HCT116 (cell line): Measurements from ENCODE around the gene GSTA4. TPM values are rescaled to one million over a fixed set of nuclear protein-coding genes. Genes with fewer than 3 reads are reported as not detected.

Experiments used
- ATAC-seq: fragments of 200-7000 bp; cut with Tn5 transposase; 2 replicates; pipeline ENCODE4 v1.9.1; 2020; ENCODE audit warnings: mild to moderate bottlenecking, moderate library complexity
- BruUV-seq: library from RNA; stranded (reverse); fragments of 400-500 nt; replicated peaks from 2 replicates; lab custom pipeline; 2021; lab: Mats Ljungman, UMichigan
- CTCF ChIA-PET: fragments of 300-600 bp; sonication (Branson Sonifier 250); formaldehyde crosslinking; loops from one replicate; lab custom pipeline; 2021; ENCODE audit warnings: antibody characterized with exemption; lab: Charles Lee
- POLR2A ChIA-PET: fragments of 300-600, 350-600 bp; sonication (Branson Sonifier 250); formaldehyde crosslinking; loops from one replicate; lab custom pipeline; 2021; ENCODE audit warnings: antibody characterized with exemption; lab: Charles Lee
- RAD21 ChIA-PET, 2 experiments: fragments of 300-600 bp; sonication (Branson Sonifier 250); formaldehyde crosslinking; loops; one replicate each; lab custom pipeline; 2023; ENCODE audit warnings: low total read pairs in 2 of 2; ENCODE audit not compliant: uncharacterized antibody in 2 of 2, unreplicated experiment in 2 of 2, low non-redundant PET in 1 of 2; lab: Charles Lee
- DNase-seq: peaks from one replicate; pipeline ENCODE4 v3.0.0-alpha.2; 2010; ENCODE audit warnings: low read depth, low spot score
- H2AFZ ChIP-seq: fragments of 200-600 bp; shearing (Covaris generic), sonication (generic); 2 replicates; pipeline ENCODE4 v1.6.1; 2017; ENCODE audit warnings: low read depth, mixed run types, mixed read lengths, antibody characterized with exemption, low read length; ENCODE audit not compliant: poor library complexity, severe bottlenecking
- H3K27ac ChIP-seq: 2 replicates; pipeline ENCODE4 v1.5.1; 2012; ENCODE audit warnings: low read depth, low read length
- H3K27me3 ChIP-seq: fragments of 200-600 bp; sonication (generic); 2 replicates; pipeline ENCODE4 v1.6.1; 2016; ENCODE audit warnings: mixed run types, low read length, mixed read lengths; ENCODE audit not compliant: insufficient read depth
- H3K36me3 ChIP-seq, 2 experiments: fragments of 200-500 bp in 1 of 2; fragments of 200-600 bp in 1 of 2; sonication (Bioruptor generic) in 1 of 2; sonication (generic) in 1 of 2; 2 replicates each; pipeline versions ENCODE4 v1.5.1 to v1.6.1; 2014 to 2016; ENCODE audit warnings: low read length in 2 of 2, inconsistent platforms in 1 of 2, mixed read lengths in 1 of 2, mixed run types in 1 of 2; ENCODE audit not compliant: insufficient read depth in 2 of 2, control insufficient read depth in 1 of 2
- H3K4me1 ChIP-seq, 2 experiments: fragments of 200-600 bp in 1 of 2; sonication (generic) in 1 of 2; 2 replicates each; pipeline versions ENCODE4 v1.5.1 to v1.6.1; 2012 to 2017; ENCODE audit warnings: low read length in 2 of 2, inconsistent platforms in 1 of 2, mild to moderate bottlenecking in 1 of 2, mixed read lengths in 1 of 2, mixed run types in 1 of 2, moderate library complexity in 1 of 2; ENCODE audit not compliant: insufficient read depth in 2 of 2, control insufficient read depth in 1 of 2
- H3K4me2 ChIP-seq: fragments of 200-600 bp; sonication (generic); 2 replicates; pipeline ENCODE4 v1.6.1; 2017; ENCODE audit warnings: mixed run types, low read length, mixed read lengths
- H3K4me3 ChIP-seq, 2 experiments: fragments of 200-600 bp in 1 of 2; sonication (generic) in 1 of 2; replicated peaks in 1 of 2; 2 replicates each; pipeline ENCODE4 v1.5.1; 2011 to 2016; ENCODE audit warnings: low read length in 2 of 2, control low read depth in 1 of 2, low read depth in 1 of 2, mild to moderate bottlenecking in 1 of 2, mixed read lengths in 1 of 2, mixed run types in 1 of 2
- H3K79me2 ChIP-seq: fragments of 200-600 bp; sonication (generic); 2 replicates; pipeline ENCODE4 v1.6.1; 2017; ENCODE audit warnings: mild to moderate bottlenecking, mixed run types, low read length, moderate library complexity, mixed read lengths; ENCODE audit not compliant: insufficient read depth
- H3K9ac ChIP-seq: fragments of 200-600 bp; sonication (generic); 2 replicates; pipeline ENCODE4 v1.6.1; 2016; ENCODE audit warnings: low read length, mixed read lengths
- H3K9me2 ChIP-seq: fragments of 200-600 bp; sonication (generic), shearing (Covaris generic); 2 replicates; pipeline ENCODE4 v1.6.1; 2017; ENCODE audit warnings: mixed run types, mild to moderate bottlenecking, moderate library complexity; ENCODE audit not compliant: insufficient read depth
- H3K9me3 ChIP-seq, 2 experiments: fragments of 200-500 bp in 1 of 2; fragments of 200-600 bp in 1 of 2; sonication (Bioruptor generic) in 1 of 2; sonication (generic) in 1 of 2; 2 replicates each; pipeline ENCODE4 v1.6.1; 2014 to 2017; ENCODE audit warnings: low read length in 2 of 2, mixed read lengths in 2 of 2, inconsistent platforms in 1 of 2, low read depth in 1 of 2, mild to moderate bottlenecking in 1 of 2, mixed run types in 1 of 2, moderate library complexity in 1 of 2; ENCODE audit not compliant: control insufficient read depth in 1 of 2, insufficient read depth in 1 of 2
- H4K20me1 ChIP-seq: fragments of 200-600 bp; sonication (generic), shearing (Covaris generic); 2 replicates; pipeline ENCODE4 v1.6.1; 2017; ENCODE audit warnings: mixed run types, mild to moderate bottlenecking, moderate library complexity; ENCODE audit not compliant: insufficient read depth
- ATF3 ChIP-seq: IDR thresholded peaks from 2 replicates; pipeline ENCODE4 v1.6.1; 2012
- CBX3 ChIP-seq: IDR thresholded peaks from 2 replicates; pipeline ENCODE4 v1.6.1; 2012; ENCODE audit warnings: low read depth
- CEBPB ChIP-seq: IDR thresholded peaks from 2 replicates; pipeline ENCODE4 v1.6.1; 2012; ENCODE audit warnings: low read depth
- CTCF ChIP-seq, 3 experiments: fragments of 200-600 bp in 1 of 3; sonication (generic) in 1 of 3; IDR thresholded peaks in 2 of 3; conservative IDR thresholded peaks in 1 of 3; 2 replicates each; pipeline ENCODE4 v1.5.1; 2012 to 2017; ENCODE audit warnings: low read depth in 2 of 3, low read length in 2 of 3, antibody characterized with exemption in 1 of 3, borderline replicate concordance in 1 of 3, control low read depth in 1 of 3, mild to moderate bottlenecking in 1 of 3, mixed read lengths in 1 of 3, mixed run types in 1 of 3, moderate library complexity in 1 of 3; ENCODE audit not compliant: insufficient read depth in 1 of 3
- ELF1 ChIP-seq: IDR thresholded peaks from 2 replicates; pipeline ENCODE4 v1.6.1; 2012; ENCODE audit warnings: low read depth, borderline replicate concordance
- EZH2 ChIP-seq: fragments of 200-600 bp; sonication (generic); IDR thresholded peaks from 2 replicates; pipeline ENCODE4 v1.6.1; 2017; ENCODE audit warnings: antibody characterized with exemption, mixed run types
- EZH2phosphoT487 ChIP-seq: fragments of 200-600 bp; IDR thresholded peaks from 2 replicates; pipeline ENCODE4 v1.6.1; 2018; ENCODE audit warnings: antibody characterized with exemption, borderline replicate concordance
- FOSL1 ChIP-seq: IDR thresholded peaks from 2 replicates; pipeline ENCODE4 v1.6.1; 2012; ENCODE audit warnings: low read depth
- JUND ChIP-seq: IDR thresholded peaks from 2 replicates; pipeline ENCODE4 v1.6.1; 2012
- POLR2A ChIP-seq: IDR thresholded peaks from 2 replicates; pipeline ENCODE4 v1.7.0; 2011; ENCODE audit warnings: borderline replicate concordance; ENCODE audit not compliant: insufficient read depth, insufficient read length; ENCODE audit errors: extremely low read depth
- POLR2AphosphoS5 ChIP-seq: IDR thresholded peaks from 2 replicates; pipeline ENCODE4 v1.6.1; 2011; ENCODE audit warnings: mild to moderate bottlenecking, low read depth, low read length, moderate library complexity
- RAD21 ChIP-seq: IDR thresholded peaks from 2 replicates; pipeline ENCODE4 v1.6.1; 2012; ENCODE audit warnings: low read depth, mild to moderate bottlenecking
- SIN3A ChIP-seq: IDR thresholded peaks from 2 replicates; pipeline ENCODE4 v1.6.1; 2012; ENCODE audit warnings: low read depth
- SP1 ChIP-seq: IDR thresholded peaks from 2 replicates; pipeline ENCODE4 v1.6.1; 2012; ENCODE audit warnings: low read depth
- SRF ChIP-seq: IDR thresholded peaks from 2 replicates; pipeline ENCODE4 v1.6.1; 2012; ENCODE audit warnings: low read depth
- TCF7L2 ChIP-seq: IDR thresholded peaks from 2 replicates; pipeline ENCODE4 v1.7.0; 2011; ENCODE audit warnings: borderline replicate concordance, inconsistent platforms; ENCODE audit not compliant: insufficient read depth, insufficient read length; ENCODE audit errors: extremely low read depth
- ZBTB33 ChIP-seq: IDR thresholded peaks from 2 replicates; pipeline ENCODE4 v1.6.1; 2011; ENCODE audit warnings: mild to moderate bottlenecking, low read length, moderate library complexity; ENCODE audit not compliant: insufficient replicate concordance; ENCODE audit errors: extremely low read depth
- ZFX ChIP-seq: fragments of 450-650 bp; IDR thresholded peaks from 2 replicates; pipeline ENCODE4 v1.6.1; 2017
- ZNF274 ChIP-seq: fragments of 200-500 bp; sonication (Bioruptor generic); IDR thresholded peaks from 2 replicates; pipeline ENCODE4 v1.6.1; 2014; ENCODE audit warnings: mild to moderate bottlenecking, low read depth, low read length, inconsistent platforms
- intact Hi-C: fragments of 100-400 bp; cut with micrococcal nuclease; formaldehyde crosslinking; loops from 2 replicates; pipeline ENCODE4 v1.10.0; 2022
- total RNA-seq: library from RNA; stranded (reverse); gene quantifications from one replicate; pipeline ENCODE4 v1.2.1, GENCODE V29; 2021; ENCODE audit not compliant: unreplicated experiment
- TF ChIP-seq, protein P1 (sequence below): IDR thresholded peaks from 2 replicates; pipeline ENCODE4 v1.6.1; 2012

GSTA4 gene
- total RNA-seq, 1 experiment from 2014 or later, result 2.2 TPM

- TF ChIP-seq TCF7L2 (no peak), CEBPB (no peak)
These were observed 40.9 kb downstream of the GSTA4 start (continued) for GRCh38 chr6:52953911-52954839.

DNA sequence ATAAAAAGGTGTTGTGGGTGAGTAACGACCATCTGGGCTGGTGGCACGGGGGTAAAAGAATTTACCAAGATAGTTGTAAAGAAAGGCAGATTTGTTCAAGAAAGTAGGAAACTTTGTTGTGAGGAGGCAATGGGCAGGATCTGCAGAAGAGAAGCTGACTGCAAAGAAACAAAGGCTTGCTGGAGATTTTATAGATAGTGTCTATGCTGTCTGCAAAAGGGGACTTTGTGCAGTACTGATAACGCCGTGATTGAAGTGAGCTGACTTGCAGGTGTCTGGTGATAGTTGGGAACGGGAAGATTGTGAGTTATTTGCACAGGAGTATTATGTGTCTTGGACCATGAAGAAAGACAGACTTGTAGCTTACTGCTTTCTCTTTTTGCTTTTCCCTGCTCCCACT is 48.8 kb downstream of the GSTA4 start:
- no peak overlapping the region for H3K9ac ChIP-seq
- TF ChIP-seq ATF3 (no peak), SP1 (no peak), SIN3A (no peak), ELF1 (no peak), CBX3 (no peak), EZH2phosphoT487 (no peak), ZNF274 (no peak), CEBPB (no peak), POLR2AphosphoS5 (no peak), ZBTB33 (no peak), TCF7L2 (no peak), JUND (no peak), POLR2A (no peak), RAD21 (no peak), FOSL1 (no peak), CTCF (IDR thresholded peaks at IDR 0.05 in 2 of 3, conservative IDR thresholded peaks at IDR 0.05 in 1 of 3; ENCODE audit: borderline replicate concordance in 1 of 3, insufficient read depth in 1 of 3, low read depth in 2 of 3, low read length in 2 of 3) (no peak), ZFX (no peak), SRF (no peak), EZH2 (no peak)
- TF ChIP-seq, protein P1, sequence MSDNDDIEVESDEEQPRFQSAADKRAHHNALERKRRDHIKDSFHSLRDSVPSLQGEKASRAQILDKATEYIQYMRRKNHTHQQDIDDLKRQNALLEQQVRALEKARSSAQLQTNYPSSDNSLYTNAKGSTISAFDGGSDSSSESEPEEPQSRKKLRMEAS, result no peak
- TF ChIP-seq, all 23 proteins: peak for 0
- no peaks in the 10 kb centered on the region for H3K79me2 ChIP-seq
- no peaks in the 10 kb centered on the region for H3K27me3 ChIP-seq
- intact Hi-C loops, result no loop called here
- H4K20me1 ChIP-seq, result no peaks in the 10 kb centered on the region
- no peak for ATAC-seq
- BruUV-seq, result no TSS peak
- no peaks in the 10 kb centered on the region for H3K36me3 ChIP-seq
- H3K9me3 ChIP-seq, result no peaks in the 10 kb centered on the region
- H3K4me1 ChIP-seq, result no peaks in the 10 kb centered on the region
- no peak overlapping the region for H3K4me3 ChIP-seq
- H3K27ac ChIP-seq, result no peak overlapping the region
- no peak overlapping the region for H3K4me2 ChIP-seq
- RAD21 ChIA-PET, result no interaction called here
- no peak overlapping the region for H2AFZ ChIP-seq
- CTCF ChIA-PET, result no interaction called here
- POLR2A ChIA-PET, result no interaction called here
- H3K9me2 ChIP-seq, result no peaks in the 10 kb centered on the region; the same call in 1 of the 2 replicates
- no peak for DNase-seq
